GM12872 (cell line): ENCODE data around the gene CLIC4.

Experiments
- CTCF ChIP-seq: IDR thresholded peaks from 3 replicates; pipeline ENCODE4 v1.5.1; 2011; ENCODE audit warnings: low read depth, mild to moderate bottlenecking, low read length, moderate library complexity; ENCODE audit not compliant: insufficient read depth

CLIC4 gene

GRCh38 chr1:24749886-24750285 is 4.6 kb downstream of the CLIC4 start:
- TF ChIP-seq CTCF = no peak

- no peak for TF ChIP-seq CTCF
Observed at GRCh38 chr1:24751833-24752232, 6.6 kb downstream of the CLIC4 start.

GRCh38 chr1:24752305-24752704 is 7.1 kb downstream of the CLIC4 start:
- TF ChIP-seq CTCF = no peak

GRCh38 chr1:24754229-24754628 is 9.0 kb downstream of the CLIC4 start:
- TF ChIP-seq CTCF = no peak

- TF ChIP-seq CTCF = no peak
Observed at GRCh38 chr1:24756395-24756794, 11.1 kb downstream of the CLIC4 start.

GRCh38 chr1:24759492-24759891 is 14.2 kb downstream of the CLIC4 start:
- TF ChIP-seq CTCF = no peak

GRCh38 chr1:24761582-24761981 is 16.3 kb downstream of the CLIC4 start:
- TF ChIP-seq CTCF = no peak
